NCI-H2029 treated with DMSO at 0.1 percent for 48 hours (cell line): ENCODE data around the gene WDR82.
"Not testable (repeated sequence)": the region's sequence is repeated elsewhere in the genome, so short reads cannot be mapped to it uniquely, and the experiment has no call there.

Experiments
- DNase-seq: peaks from one replicate; lab custom pipeline; 2025; lab: John Stamatoyannopoulos, UW

Gene WDR82

DNA sequence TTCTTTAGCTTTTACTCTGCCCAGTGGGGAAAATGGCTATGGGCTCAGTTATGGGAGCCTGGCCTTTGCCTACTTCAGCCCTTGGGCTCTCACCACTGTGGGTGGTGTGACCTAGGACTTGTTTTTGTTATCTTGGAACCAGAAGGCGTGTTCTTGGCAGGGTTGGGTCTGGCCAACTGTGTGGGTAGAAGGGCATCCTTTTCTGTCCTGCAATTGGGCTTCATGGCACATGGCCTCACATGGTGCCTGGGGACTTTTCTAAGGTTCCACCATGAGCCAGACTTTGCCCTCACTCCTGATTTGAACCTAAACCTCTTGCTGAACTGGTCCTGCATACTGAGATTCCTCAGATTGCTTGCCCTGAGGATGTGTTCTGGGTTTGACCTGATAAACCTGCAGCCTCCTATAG, 10.9 kb upstream of the WDR82 start:
- no peak for DNase-seq

DNA sequence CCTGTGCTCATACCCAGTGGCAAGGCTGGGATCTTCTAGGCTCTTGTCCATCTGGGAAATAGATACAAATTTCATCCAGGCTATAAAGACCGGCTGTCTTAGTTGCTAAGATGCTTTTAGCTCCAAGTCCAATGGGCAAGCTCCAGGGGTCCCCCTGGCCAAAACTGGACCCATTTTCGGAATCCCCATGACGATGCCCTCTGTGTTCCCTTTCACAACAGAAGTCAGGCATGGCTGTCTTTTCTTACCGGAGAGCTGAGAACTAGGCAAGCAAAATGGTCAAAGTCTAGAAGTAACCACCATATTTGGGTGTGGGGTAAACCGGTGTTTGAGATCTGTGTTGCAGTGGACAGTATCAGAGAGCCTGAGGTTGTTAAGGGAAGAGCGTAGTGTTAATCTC, 10.2 kb upstream of the WDR82 start:
- DNase-seq: no peak

DNA sequence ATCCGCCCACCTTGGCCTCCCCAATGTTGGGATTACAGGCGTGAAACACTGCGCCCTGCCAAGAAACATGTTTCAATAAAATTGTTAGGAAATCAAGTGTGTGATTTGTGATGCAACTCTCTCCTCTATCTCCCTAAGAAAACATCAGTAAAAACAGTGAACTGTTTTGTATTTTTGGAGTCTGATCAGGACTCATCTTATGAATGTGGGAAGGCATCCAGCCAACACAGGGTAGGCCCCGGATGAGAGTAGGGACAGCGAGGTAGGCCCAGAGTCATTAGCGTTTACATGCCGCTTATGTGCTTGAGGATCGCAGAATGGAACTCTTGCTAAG, 8.3 kb upstream of the WDR82 start:
- no peak for DNase-seq

DNA sequence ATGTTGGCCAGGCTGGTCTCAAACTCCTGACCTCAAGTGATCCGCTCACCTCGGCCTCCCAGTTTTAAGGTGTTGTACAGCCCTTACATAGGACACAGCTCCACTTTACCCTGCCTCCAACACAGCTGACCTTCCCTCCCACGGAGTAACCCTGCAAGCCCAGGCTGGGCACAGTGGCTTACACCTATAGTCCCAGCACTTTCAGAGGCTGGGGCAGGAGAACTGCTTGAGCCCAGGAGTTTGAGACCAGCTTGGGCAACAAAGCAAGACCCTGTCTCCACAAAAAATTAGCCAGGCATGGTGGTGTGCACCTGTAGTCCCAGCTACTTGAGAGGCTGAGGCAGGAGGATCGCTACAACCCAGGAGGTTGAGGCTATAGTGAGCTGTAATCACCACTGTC, 5.6 kb upstream of the WDR82 start:
- DNase-seq: not testable (repeated sequence)

- DNase-seq: no peak
Measured at GRCh38 chr3:52283306-52283705, 4.9 kb upstream of the WDR82 start.

GRCh38 chr3:52281981-52282801, 3.7 kb upstream of the WDR82 start:
- no peak for DNase-seq

GRCh38 chr3:52280050-52280461, 1.6 kb upstream of the WDR82 start:
- peak; percentile 72 for DNase-seq

- DNase-seq: no peak
Measured at GRCh38 chr3:52279596-52279995, 1.1 kb upstream of the WDR82 start.

DNA sequence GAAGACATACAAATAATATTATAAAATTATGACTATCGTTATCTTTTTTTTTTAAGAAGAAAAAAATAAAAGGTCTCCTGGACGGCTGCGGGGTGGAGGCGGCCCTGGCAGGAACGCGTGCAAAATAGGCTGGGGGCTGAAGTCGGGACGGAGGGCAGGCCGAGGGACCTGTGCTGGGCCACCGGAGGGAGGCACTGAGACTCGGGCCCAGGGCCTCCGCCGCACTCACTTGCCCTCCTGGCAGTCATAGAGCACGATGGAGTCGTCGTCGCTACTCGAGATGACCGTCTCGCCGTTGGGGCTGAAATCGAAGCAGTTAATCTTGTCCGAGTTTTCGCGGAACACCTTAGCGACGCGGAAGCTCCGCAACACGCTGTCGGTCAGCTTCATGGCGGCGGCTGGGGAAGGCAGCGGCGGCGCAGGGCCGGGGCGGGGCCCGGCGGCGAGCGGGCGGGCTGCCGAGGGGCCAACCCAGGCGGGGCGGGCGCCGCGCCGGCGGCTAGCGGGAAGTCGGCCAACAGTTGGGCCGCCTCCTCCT, 408 bp downstream of the WDR82 start:
- no peak for DNase-seq

DNA sequence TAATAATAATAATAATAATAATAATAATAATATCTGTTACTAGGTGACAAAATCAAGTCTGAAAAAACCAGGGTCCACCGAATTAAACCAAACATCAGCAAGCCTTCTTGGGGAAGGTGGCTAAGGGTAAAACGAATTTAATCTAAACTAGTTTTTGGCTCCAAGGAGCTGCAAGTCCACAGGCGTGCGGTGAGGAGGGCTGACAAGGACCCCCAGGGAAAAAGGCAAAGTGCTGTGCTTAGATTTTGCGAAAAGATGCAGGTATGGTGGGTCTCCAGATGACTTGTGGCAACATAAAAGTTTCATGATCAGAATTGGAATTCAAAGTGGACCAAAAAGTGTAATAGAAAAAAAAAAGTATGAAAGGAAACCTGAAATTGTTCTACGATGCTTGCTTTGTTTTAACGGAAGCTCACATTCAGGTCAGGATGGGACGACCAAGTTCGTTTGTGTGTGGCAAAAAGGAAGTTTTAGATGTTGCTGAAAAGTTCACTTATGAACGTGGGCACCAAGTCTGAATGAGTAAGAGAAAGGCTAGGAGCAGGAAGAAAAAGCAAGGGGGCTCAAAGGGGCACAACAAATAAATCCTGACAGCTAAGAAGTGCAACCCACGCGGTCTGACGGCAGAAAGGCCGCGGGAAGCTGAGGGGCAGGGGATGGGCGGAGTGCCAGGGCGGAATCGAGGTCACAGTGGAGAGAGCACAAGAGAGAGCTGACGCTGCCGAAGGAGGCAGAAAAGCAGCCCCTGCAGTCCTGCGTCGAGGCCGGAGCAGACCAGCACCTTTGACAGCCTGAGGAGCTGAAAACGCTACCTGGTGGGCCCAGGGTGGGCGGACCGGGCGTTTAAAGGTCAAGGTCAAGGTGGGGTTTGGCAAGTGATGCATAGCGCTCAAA, 1.1 kb downstream of the WDR82 start:
- no peak for DNase-seq

DNA sequence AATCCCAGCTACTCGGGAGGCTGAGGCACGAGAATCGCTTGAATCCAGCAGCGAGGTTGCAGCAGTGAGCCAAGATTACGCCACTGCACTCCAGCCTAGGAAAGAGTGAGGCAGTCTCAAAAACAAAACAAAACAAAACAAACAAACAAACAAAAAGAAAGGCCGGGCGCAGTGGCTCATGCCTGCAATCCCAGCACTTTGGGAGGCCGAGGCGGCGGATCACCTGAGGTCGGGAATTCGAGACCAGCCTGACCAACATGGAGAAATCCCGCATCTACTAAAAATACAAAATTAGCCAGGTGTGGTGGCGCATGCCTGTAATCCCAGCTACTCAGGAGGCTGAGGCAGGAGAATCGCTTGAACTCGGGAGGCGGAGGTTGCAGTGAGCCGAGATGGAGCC, 3.7 kb downstream of the WDR82 start:
- DNase-seq: not testable (repeated sequence)

GRCh38 chr3:52272831-52273230, 5.6 kb downstream of the WDR82 start:
- no peak for DNase-seq

DNA sequence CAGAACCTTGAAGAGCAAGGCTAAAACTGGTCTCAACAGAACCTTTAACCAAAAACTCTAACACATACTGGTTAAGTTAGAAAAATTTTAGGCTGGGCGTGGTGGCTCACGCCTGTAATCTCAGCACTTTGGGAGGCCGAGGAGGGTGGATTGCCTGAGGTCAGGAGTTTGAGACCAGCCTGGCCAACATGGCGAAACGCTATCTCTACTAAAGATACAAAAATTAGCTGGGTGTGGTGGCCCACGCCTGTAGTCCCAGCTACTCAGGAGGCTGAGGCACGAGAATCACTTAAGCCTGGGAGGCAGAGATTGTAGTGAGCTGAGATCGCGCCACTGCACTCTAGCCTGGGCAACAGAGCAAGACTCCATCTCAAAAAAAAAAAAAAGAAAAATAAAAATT, 6.3 kb downstream of the WDR82 start:
- not testable (repeated sequence) for DNase-seq

GRCh38 chr3:52270252-52270754, 8.1 kb downstream of the WDR82 start:
- DNase-seq: no peak

GRCh38 chr3:52269776-52270175, 8.7 kb downstream of the WDR82 start:
- no peak for DNase-seq

DNA sequence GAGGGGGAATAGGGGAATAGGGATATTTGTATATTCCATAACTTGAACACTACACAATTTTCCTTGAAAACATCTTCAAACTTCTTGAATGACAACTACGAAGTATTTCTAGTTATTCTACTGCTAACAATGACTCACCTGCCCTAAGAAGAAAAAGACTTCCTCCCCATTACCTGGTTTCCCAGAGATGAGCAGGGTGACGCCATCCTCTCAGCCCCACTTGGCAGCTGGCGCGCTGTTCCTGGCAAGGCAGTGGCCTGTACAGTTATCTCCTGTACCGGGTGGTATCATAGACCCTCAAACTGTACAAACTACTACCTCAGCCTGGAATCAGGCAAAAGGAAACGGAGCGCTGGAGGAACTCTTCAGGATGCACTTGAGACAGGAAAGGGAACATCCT, 10.4 kb downstream of the WDR82 start:
- DNase-seq: no peak

DNA sequence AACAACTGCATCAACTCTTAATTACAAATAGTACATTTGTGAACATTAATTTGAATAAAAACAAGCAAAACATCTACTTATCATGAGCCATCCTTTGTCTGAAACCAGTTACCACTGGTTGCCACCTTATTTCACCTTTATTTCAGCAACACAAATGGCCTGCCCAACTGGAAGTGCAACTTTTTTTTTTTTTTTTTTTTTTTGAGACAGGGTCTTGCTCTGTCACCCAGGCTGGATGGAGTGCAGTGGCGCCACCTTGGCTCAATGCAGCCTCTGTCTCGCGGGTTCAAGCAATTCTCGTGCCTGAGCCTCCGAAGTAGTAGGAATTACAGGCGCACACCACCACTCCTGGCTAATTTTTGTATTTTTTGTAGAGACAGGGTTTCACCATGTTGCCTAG, 13.1 kb downstream of the WDR82 start:
- no peak for DNase-seq

DNA sequence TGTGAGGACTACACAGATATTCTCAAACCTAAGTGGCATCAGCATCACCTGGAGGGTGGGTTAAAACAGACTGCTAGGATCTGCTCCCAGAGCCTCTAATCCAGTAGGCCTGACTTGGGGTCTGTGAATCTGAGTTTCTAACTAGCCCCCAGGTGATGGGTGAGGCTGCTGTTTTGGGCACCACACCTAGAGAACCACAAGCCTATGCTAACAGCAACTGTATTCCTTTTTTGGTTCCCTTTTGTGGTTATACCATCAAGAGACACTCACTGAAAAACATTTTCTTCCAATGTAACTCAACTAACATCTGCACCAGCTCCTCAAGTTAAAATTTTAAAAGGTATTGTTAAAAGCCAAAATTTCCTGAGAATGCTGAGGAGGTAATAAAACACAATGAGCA, 16.0 kb downstream of the WDR82 start:
- no peak for DNase-seq

DNA sequence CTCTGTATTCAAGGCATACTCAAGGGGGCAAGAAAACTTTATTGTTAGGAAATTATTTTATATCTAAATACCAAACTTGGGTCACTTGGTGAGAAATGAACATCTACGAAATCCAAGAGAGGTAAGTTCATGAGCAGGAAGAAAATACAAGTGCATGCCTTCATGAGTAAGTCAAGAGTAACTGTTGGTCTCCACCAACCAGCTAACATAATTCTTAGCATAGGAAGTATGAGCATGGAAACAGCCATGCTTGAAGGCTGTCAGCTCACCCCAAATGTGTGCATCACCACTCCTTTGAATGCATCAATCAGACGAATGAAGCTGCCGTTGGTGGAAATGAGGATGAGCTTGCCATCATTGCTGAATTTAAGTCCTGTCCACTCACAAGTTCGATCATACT, 19.0 kb downstream of the WDR82 start:
- DNase-seq: no peak

- no peak for DNase-seq
Measured at GRCh38 chr3:52259035-52259434, 19.4 kb downstream of the WDR82 start.

DNA sequence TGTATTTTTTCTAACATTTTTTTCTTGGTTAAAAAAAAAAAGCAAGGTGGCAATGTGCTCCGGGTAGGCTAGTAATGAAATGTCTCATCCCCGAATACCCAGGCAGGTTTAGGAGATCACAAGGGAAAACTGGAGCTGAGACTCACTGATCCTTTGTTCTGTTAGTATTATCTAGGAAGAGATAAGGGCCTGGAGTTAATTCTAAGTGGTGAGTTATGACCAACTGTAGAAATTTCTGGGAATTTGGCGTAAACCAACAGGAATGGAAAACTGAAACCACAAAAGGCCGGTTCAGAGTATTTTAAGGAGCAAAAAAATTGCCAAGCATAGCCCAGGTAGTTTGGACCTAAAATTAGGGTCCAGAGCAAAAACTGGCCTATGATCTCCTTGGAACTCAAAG, 20.5 kb downstream of the WDR82 start:
- DNase-seq: no peak

DNA sequence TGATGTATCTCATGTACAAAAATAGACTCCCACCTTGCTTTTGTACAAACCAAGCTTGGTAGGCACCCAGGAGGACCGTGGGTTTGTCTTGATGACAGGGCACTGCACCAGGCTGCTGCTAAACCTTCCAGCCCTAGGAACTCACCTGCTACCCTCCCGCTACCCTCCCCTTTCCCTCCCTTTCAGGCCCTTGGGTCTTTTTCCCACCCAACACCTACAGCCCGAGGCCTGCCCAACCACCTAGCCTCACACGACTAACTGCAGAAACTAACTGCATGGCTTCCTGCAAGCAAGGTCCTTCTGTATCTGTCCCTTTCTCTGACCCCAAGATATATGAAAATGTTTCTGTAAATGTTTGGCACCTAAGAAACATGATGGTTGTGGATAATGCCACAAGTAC, 21.8 kb downstream of the WDR82 start:
- no peak for DNase-seq

DNA sequence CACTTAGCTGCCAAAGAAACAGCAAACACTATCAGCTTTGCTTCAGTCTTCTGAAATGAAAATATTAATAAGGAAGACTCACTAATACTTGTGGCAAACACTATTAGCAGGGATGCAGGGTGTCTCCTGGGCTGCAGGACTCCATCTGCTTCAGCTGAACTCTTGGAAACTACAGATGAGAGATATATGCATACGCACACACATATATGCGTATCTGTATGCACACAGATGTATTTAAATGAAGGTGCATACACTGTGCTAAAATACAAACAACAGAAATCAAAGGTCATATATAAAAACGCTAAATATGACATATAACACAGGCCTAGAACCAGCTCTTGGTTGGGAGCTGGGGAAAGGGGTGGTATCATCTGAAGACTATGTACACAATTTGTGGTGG, 22.3 kb downstream of the WDR82 start:
- DNase-seq: no peak
